Measurements from ENCODE around the gene SFXN5.
"Not testable (repeated sequence)": the region's sequence is repeated elsewhere in the genome, so short reads cannot be mapped to it uniquely, and the experiment has no call there.

The SFXN5 gene

GRCh38 chr2:73076701-73077423 lies 5.3 kb upstream of the SFXN5 start:
- DNase-seq, result no peak

- no peak for DNase-seq
These were observed 4.2 kb upstream of the SFXN5 start for GRCh38 chr2:73075477-73076373.

GRCh38 chr2:73074110-73075069 lies 2.9 kb upstream of the SFXN5 start:
- no peak for DNase-seq

GRCh38 chr2:73072416-73072815 lies 904 bp upstream of the SFXN5 start:
- no peak for DNase-seq

- DNase-seq, result no peak
These were observed 550 bp upstream of the SFXN5 start for GRCh38 chr2:73072129-73072395.

- DNase-seq, result peak in 1 of 4 experiments; percentile 29
These were observed 711 bp downstream of the SFXN5 start for GRCh38 chr2:73070643-73071359.

GRCh38 chr2:73069855-73070642 lies 1.5 kb downstream of the SFXN5 start:
- no peak for DNase-seq

- DNase-seq, result no peak
These were observed 2.3 kb downstream of the SFXN5 start for GRCh38 chr2:73069041-73069854.

- DNase-seq, result no peak
These were observed 3.4 kb downstream of the SFXN5 start for GRCh38 chr2:73068147-73068546.

- DNase-seq, result no peak
These were observed 4.5 kb downstream of the SFXN5 start for GRCh38 chr2:73067043-73067442.

GRCh38 chr2:73065070-73065469 lies 6.4 kb downstream of the SFXN5 start:
- DNase-seq, result not testable (repeated sequence)

GRCh38 chr2:73063909-73064875 lies 7.3 kb downstream of the SFXN5 start:
- DNase-seq, result no peak

GRCh38 chr2:73063472-73063871 lies 8.0 kb downstream of the SFXN5 start:
- DNase-seq, result no peak

GRCh38 chr2:73059106-73059505 lies 12.4 kb downstream of the SFXN5 start:
- DNase-seq, result no peak

- no peak for DNase-seq
These were observed 16.5 kb downstream of the SFXN5 start for GRCh38 chr2:73054980-73055379.

GRCh38 chr2:73053316-73054114 lies 18.0 kb downstream of the SFXN5 start:
- no peak for DNase-seq

- no peak for DNase-seq
These were observed 21.4 kb downstream of the SFXN5 start for GRCh38 chr2:73050121-73050545.
